ENCODE results near the gene RNF150.

The RNF150 gene

GRCh38 chr4:141133146-141133998 lies at the start of gene RNF150:
TSS of gene RNF150 (minus strand) at chr4:141133469.
- Histone ChIP-seq H3K27ac (peak within 1 kb of the TSS; percentile 77 to 81), H3K4me3 (peak within 1 kb of the TSS; percentile 87)
- peak; percentile 81 for DNase-seq (ENCODE audit: low spot score)
- TF ChIP-seq CTCF (IDR thresholded peaks at IDR 0.05): peak; percentile 64

- no peak for TF ChIP-seq CTCF (IDR thresholded peaks at IDR 0.05)
- H3K4me3 ChIP-seq: no peak overlapping the region
- DNase-seq (ENCODE audit: low spot score): no peak
- H3K27ac ChIP-seq: no peak overlapping the region
Observed at GRCh38 chr4:141180991-141181761, 47.9 kb upstream of the RNF150 start.

GRCh38 chr4:141179474-141180373 lies 46.5 kb upstream of the RNF150 start:
- Histone ChIP-seq H3K4me3 (no peak overlapping the region), H3K27ac (no peak overlapping the region)
- no peak for TF ChIP-seq CTCF (IDR thresholded peaks at IDR 0.05)
- DNase-seq (ENCODE audit: low spot score): no peak

GRCh38 chr4:141177171-141177570 lies 43.9 kb upstream of the RNF150 start:
- TF ChIP-seq CTCF (IDR thresholded peaks at IDR 0.05): no peak
- Histone ChIP-seq H3K4me3 (no peak overlapping the region), H3K27ac (no peak overlapping the region)
- no peak for DNase-seq (ENCODE audit: low spot score)

- H3K4me3 ChIP-seq: no peak overlapping the region
- TF ChIP-seq CTCF (IDR thresholded peaks at IDR 0.05): no peak
- DNase-seq (ENCODE audit: low spot score): no peak
- no peak overlapping the region for H3K27ac ChIP-seq
Observed at GRCh38 chr4:141174457-141174856, 41.2 kb upstream of the RNF150 start.

GRCh38 chr4:141170671-141171070 lies 37.4 kb upstream of the RNF150 start:
- Histone ChIP-seq H3K27ac (no peak overlapping the region), H3K4me3 (no peak overlapping the region)
- no peak for TF ChIP-seq CTCF (IDR thresholded peaks at IDR 0.05)
- DNase-seq (ENCODE audit: low spot score): no peak

Measured in coronary artery (tissue), 2 donors.